ENCODE data around the gene APOBEC3A. TPM values are rescaled to one million over a fixed set of nuclear protein-coding genes. Genes with fewer than 3 reads are reported as not detected.
"Not testable (repeated sequence)": the region's sequence is repeated elsewhere in the genome, so short reads cannot be mapped to it uniquely, and the experiment has no call there.

APOBEC3A gene
- total and polyA plus RNA-seq, 2 experiments from 2014 or later = not detected

- WGBS (ENCODE audit: low lambda C conversion rate, missing lambda C conversion rate) = 79% methylated on average over 3 of the region's 3 CpGs
- no peaks in the 10 kb centered on the region for H3K9me2 ChIP-seq (replicated peaks; ENCODE audit: insufficient read depth)
- no peak overlapping the region for H2AFZ ChIP-seq
- no peak for DNase-seq (ENCODE audit: low spot score)
- H3K27me3 ChIP-seq = no peaks in the 10 kb centered on the region
- no peak overlapping the region for H3K4me3 ChIP-seq
- H3K9me3 ChIP-seq (ENCODE audit: low read depth) = no peaks in the 10 kb centered on the region
- H3K4me1 ChIP-seq (ENCODE audit: insufficient read depth) = no peaks in the 10 kb centered on the region
- H3K4me2 ChIP-seq = no peak overlapping the region
- no peaks in the 10 kb centered on the region for H3K79me2 ChIP-seq
- no peaks in the 10 kb centered on the region for H3K36me3 ChIP-seq (replicated peaks; ENCODE audit: insufficient read depth, low read depth)
- H3K27ac ChIP-seq = no peak overlapping the region
- no peaks in the 10 kb centered on the region for H4K20me1 ChIP-seq (ENCODE audit: insufficient read depth, poor library complexity, severe bottlenecking)
- no peak for TF ChIP-seq EZH2 (IDR thresholded peaks at IDR 0.05; ENCODE audit: borderline replicate concordance)
- TF ChIP-seq EZH2phosphoT487 (IDR thresholded peaks at IDR 0.05; ENCODE audit: low read depth, severe bottlenecking, unreplicated experiment) = no peak
- no peak for TF ChIP-seq CTCF (IDR thresholded peaks at IDR 0.05; ENCODE audit: poor library complexity)
Observed at GRCh38 chr22:38997518-38997917, 40.1 kb downstream of the APOBEC3A start.

- no peaks in the 10 kb centered on the region for H3K79me2 ChIP-seq
- H3K36me3 ChIP-seq (replicated peaks; ENCODE audit: insufficient read depth, low read depth) = no peaks in the 10 kb centered on the region
- no peak overlapping the region for H3K4me2 ChIP-seq
- peak; percentile 74 for TF ChIP-seq CTCF (IDR thresholded peaks at IDR 0.05; ENCODE audit: poor library complexity)
- no peak for TF ChIP-seq EZH2 (IDR thresholded peaks at IDR 0.05; ENCODE audit: borderline replicate concordance)
- TF ChIP-seq EZH2phosphoT487 (IDR thresholded peaks at IDR 0.05; ENCODE audit: low read depth, severe bottlenecking, unreplicated experiment) = no peak
- no peak overlapping the region for H3K4me3 ChIP-seq
- H3K4me1 ChIP-seq (ENCODE audit: insufficient read depth) = no peaks in the 10 kb centered on the region
- no peak overlapping the region for H2AFZ ChIP-seq
- DNase-seq (ENCODE audit: low spot score) = peak; percentile 83
- no peak overlapping the region for H3K27ac ChIP-seq
- no peaks in the 10 kb centered on the region for H3K27me3 ChIP-seq
- WGBS (ENCODE audit: low lambda C conversion rate, missing lambda C conversion rate) = 36% methylated on average over 7 of the region's 7 CpGs
- no peaks in the 10 kb centered on the region for H3K9me2 ChIP-seq (replicated peaks; ENCODE audit: insufficient read depth)
- H4K20me1 ChIP-seq (ENCODE audit: insufficient read depth, poor library complexity, severe bottlenecking) = no peaks in the 10 kb centered on the region
- no peaks in the 10 kb centered on the region for H3K9me3 ChIP-seq (ENCODE audit: low read depth)
Observed at GRCh38 chr22:39003165-39003638, 45.8 kb downstream of the APOBEC3A start.

- no peaks in the 10 kb centered on the region for H3K27me3 ChIP-seq
- no peak for TF ChIP-seq CTCF (IDR thresholded peaks at IDR 0.05; ENCODE audit: poor library complexity)
- TF ChIP-seq EZH2 (IDR thresholded peaks at IDR 0.05; ENCODE audit: borderline replicate concordance) = no peak
- TF ChIP-seq EZH2phosphoT487 (IDR thresholded peaks at IDR 0.05; ENCODE audit: low read depth, severe bottlenecking, unreplicated experiment) = no peak
- no peaks in the 10 kb centered on the region for H4K20me1 ChIP-seq (ENCODE audit: insufficient read depth, poor library complexity, severe bottlenecking)
- H2AFZ ChIP-seq = no peak overlapping the region
- no peaks in the 10 kb centered on the region for H3K4me1 ChIP-seq (ENCODE audit: insufficient read depth)
- no peak overlapping the region for H3K27ac ChIP-seq
- DNase-seq (ENCODE audit: low spot score) = no peak
- H3K9me3 ChIP-seq (ENCODE audit: low read depth) = no peaks in the 10 kb centered on the region
- 95% methylated on average over 5 of the region's 5 CpGs for WGBS (ENCODE audit: low lambda C conversion rate, missing lambda C conversion rate)
- H3K4me2 ChIP-seq = no peak overlapping the region
- H3K9me2 ChIP-seq (replicated peaks; ENCODE audit: insufficient read depth) = no peaks in the 10 kb centered on the region
- H3K79me2 ChIP-seq = no peaks in the 10 kb centered on the region
- H3K36me3 ChIP-seq (replicated peaks; ENCODE audit: insufficient read depth, low read depth) = no peaks in the 10 kb centered on the region
- no peak overlapping the region for H3K4me3 ChIP-seq
Observed at GRCh38 chr22:39007177-39007576, 49.8 kb downstream of the APOBEC3A start.

GRCh38 chr22:39008271-39008850 lies 51.0 kb downstream of the APOBEC3A start:
- H3K79me2 ChIP-seq; H3K9me3 ChIP-seq (ENCODE audit: low read depth); H3K27ac ChIP-seq; H2AFZ ChIP-seq; H3K36me3 ChIP-seq (replicated peaks; ENCODE audit: insufficient read depth, low read depth); H3K27me3 ChIP-seq; H3K4me3 ChIP-seq; H3K4me1 ChIP-seq (ENCODE audit: insufficient read depth); H3K4me2 ChIP-seq; DNase-seq (ENCODE audit: low spot score); H4K20me1 ChIP-seq (ENCODE audit: insufficient read depth, poor library complexity, severe bottlenecking); H3K9me2 ChIP-seq (replicated peaks; ENCODE audit: insufficient read depth): not testable (repeated sequence)
- 96% methylated on average over 8 of the region's 8 CpGs for WGBS (ENCODE audit: low lambda C conversion rate, missing lambda C conversion rate)

All from hepatocyte (in vitro differentiated cells).